H9 (cell line): Measurements from ENCODE around the gene BAIAP2L1. TPM values are rescaled to one million over a fixed set of nuclear protein-coding genes. Genes with fewer than 3 reads are reported as not detected.

Source experiments
- DNase-seq: peaks from one replicate; pipeline ENCODE4 v3.0.0-alpha.2; 2017
- H2AFZ ChIP-seq: one replicate; pipeline ENCODE4 v1.6.1; 2013; ENCODE audit warnings: mild to moderate bottlenecking, low read length, control low read depth, moderate library complexity
- H2AK5ac ChIP-seq: 2 replicates; pipeline ENCODE4 v1.6.1; 2013; ENCODE audit warnings: low read length, control low read depth, mixed read lengths; ENCODE audit not compliant: insufficient read length
- H2BK120ac ChIP-seq: one replicate; pipeline ENCODE4 v1.6.1; 2013; ENCODE audit warnings: low read depth, mild to moderate bottlenecking, low read length, control low read depth, inconsistent platforms; ENCODE audit not compliant: poor library complexity, severe bottlenecking
- H2BK12ac ChIP-seq: 2 replicates; pipeline ENCODE4 v1.6.1; 2013; ENCODE audit warnings: low read length, control low read depth, mixed read lengths, low read depth; ENCODE audit not compliant: insufficient read length
- H2BK15ac ChIP-seq: 2 replicates; pipeline ENCODE4 v1.6.1; 2013; ENCODE audit warnings: low read depth, low read length, control low read depth
- H2BK20ac ChIP-seq: one replicate; pipeline ENCODE4 v1.6.1; 2013; ENCODE audit warnings: low read depth, mild to moderate bottlenecking, low read length, control low read depth, inconsistent platforms; ENCODE audit not compliant: poor library complexity, severe bottlenecking
- H2BK5ac ChIP-seq: 2 replicates; pipeline ENCODE4 v1.6.1; 2013; ENCODE audit warnings: low read length, control low read depth, mixed read lengths; ENCODE audit not compliant: insufficient read length
- H3K14ac ChIP-seq: 2 replicates; pipeline ENCODE4 v1.6.1; 2013; ENCODE audit warnings: low read length, control low read depth; ENCODE audit not compliant: insufficient read depth
- H3K18ac ChIP-seq: 2 replicates; pipeline ENCODE4 v1.6.1; 2013; ENCODE audit warnings: low read depth, mild to moderate bottlenecking, mixed read lengths, low read length, control low read depth; ENCODE audit not compliant: insufficient read length
- H3K23ac ChIP-seq: 2 replicates; pipeline ENCODE4 v1.6.1; 2013; ENCODE audit warnings: low read length, control low read depth, mixed read lengths, low read depth; ENCODE audit not compliant: insufficient read length
- H3K23me2 ChIP-seq: 2 replicates; pipeline ENCODE4 v1.6.1; 2013; ENCODE audit warnings: low read depth, mild to moderate bottlenecking, mixed read lengths, low read length, control low read depth; ENCODE audit not compliant: insufficient read length, poor library complexity, severe bottlenecking
- H3K27ac ChIP-seq: 2 replicates; pipeline ENCODE4 v1.5.1; 2013; ENCODE audit warnings: low read length, control low read depth, mixed read lengths, low read depth; ENCODE audit not compliant: insufficient read length
- H3K27me3 ChIP-seq: 2 replicates; pipeline ENCODE4 v1.6.1; 2013; ENCODE audit warnings: low read length, control low read depth, inconsistent platforms; ENCODE audit not compliant: insufficient read depth
- H3K4ac ChIP-seq: 2 replicates; pipeline ENCODE4 v1.6.1; 2013; ENCODE audit warnings: low read depth, mild to moderate bottlenecking, control low read depth, inconsistent platforms, low read length, moderate library complexity
- H3K4me1 ChIP-seq: 2 replicates; pipeline ENCODE4 v1.6.1; 2013; ENCODE audit warnings: low read length, control low read depth, inconsistent platforms; ENCODE audit not compliant: insufficient read depth
- H3K4me2 ChIP-seq: 2 replicates; pipeline ENCODE4 v1.6.1; 2013; ENCODE audit warnings: low read length, control low read depth, mixed read lengths; ENCODE audit not compliant: insufficient read length, insufficient read depth
- H3K56ac ChIP-seq: 2 replicates; pipeline ENCODE4 v1.6.1; 2013; ENCODE audit warnings: low read depth, mild to moderate bottlenecking, mixed read lengths, low read length, control low read depth; ENCODE audit not compliant: insufficient read length
- H3K79me1 ChIP-seq: 2 replicates; pipeline ENCODE4 v1.6.1; 2013; ENCODE audit warnings: low read depth, mild to moderate bottlenecking, moderate library complexity, low read length, control low read depth, inconsistent platforms; ENCODE audit not compliant: insufficient read depth, poor library complexity, severe bottlenecking
- H3K79me2 ChIP-seq: 2 replicates; pipeline ENCODE4 v1.6.1; 2013; ENCODE audit warnings: low read length, control low read depth, inconsistent platforms; ENCODE audit not compliant: insufficient read depth
- H3K9ac ChIP-seq: 2 replicates; pipeline ENCODE4 v1.6.1; 2013; ENCODE audit warnings: low read length, control low read depth, mixed read lengths; ENCODE audit not compliant: insufficient read length; ENCODE audit errors: extremely low read depth
- H3K9me3 ChIP-seq: one replicate; pipeline ENCODE4 v1.6.1; 2013; ENCODE audit warnings: low read depth, low read length, inconsistent platforms; ENCODE audit not compliant: control insufficient read depth
- H3T11ph ChIP-seq: one replicate; pipeline ENCODE4 v1.6.1; 2013; ENCODE audit warnings: mild to moderate bottlenecking, low read length, control low read depth, inconsistent platforms
- H4K20me1 ChIP-seq: one replicate; pipeline ENCODE4 v1.6.1; 2013; ENCODE audit not compliant: control insufficient read depth, insufficient read length, insufficient read depth
- H4K5ac ChIP-seq: 2 replicates; pipeline ENCODE4 v1.6.1; 2013; ENCODE audit warnings: low read depth, mild to moderate bottlenecking, mixed read lengths, low read length, control low read depth; ENCODE audit not compliant: insufficient read length
- H4K8ac ChIP-seq: replicated peaks from 2 replicates; pipeline ENCODE4 v1.6.1; 2013; ENCODE audit warnings: low read length, control low read depth, mixed read lengths, low read depth; ENCODE audit not compliant: insufficient read length
- H4K91ac ChIP-seq: 2 replicates; pipeline ENCODE4 v1.6.1; 2013; ENCODE audit warnings: low read depth, mild to moderate bottlenecking, moderate library complexity, mixed read lengths, low read length, control low read depth; ENCODE audit not compliant: insufficient read length
- H3K27ac Mint-ChIP-seq, 3 experiments: 2 replicates in 2 of 3; 3 replicates in 1 of 3; pipeline ENCODE4 v1.8.0; 2020 to 2021; ENCODE audit warnings: mixed read lengths in 3 of 3, mild to moderate bottlenecking in 1 of 3, moderate library complexity in 1 of 3
- H3K27me3 Mint-ChIP-seq: 2 replicates; pipeline ENCODE4 v1.8.0; 2021; ENCODE audit warnings: low read depth, mild to moderate bottlenecking, moderate library complexity, mixed read lengths
- H3K36me3 Mint-ChIP-seq, 3 experiments: 2 replicates in 2 of 3; 3 replicates in 1 of 3; pipeline ENCODE4 v1.8.0; 2020 to 2021; ENCODE audit warnings: low read depth in 3 of 3, mixed read lengths in 3 of 3; ENCODE audit not compliant: insufficient read depth in 1 of 3
- H3K4me1 Mint-ChIP-seq, 2 experiments: 2 replicates each; pipeline ENCODE4 v1.8.0; 2020; ENCODE audit warnings: mixed read lengths in 2 of 2
- H3K4me3 Mint-ChIP-seq, 2 experiments: 2 replicates in 1 of 2; 3 replicates in 1 of 2; pipeline ENCODE4 v1.8.0; 2020 to 2021; ENCODE audit warnings: mild to moderate bottlenecking in 2 of 2, mixed read lengths in 2 of 2, moderate library complexity in 1 of 2
- H3K9me3 Mint-ChIP-seq, 2 experiments: 2 replicates in 1 of 2; 3 replicates in 1 of 2; pipeline ENCODE4 v1.8.0; 2020; ENCODE audit warnings: mild to moderate bottlenecking in 2 of 2, mixed read lengths in 2 of 2, moderate library complexity in 1 of 2
- WGBS: extraction: QIAGEN DNeasy Blood & Tissue Kit; methylation state at CpG from one replicate; pipeline ENCODE4 v1.1.7; 2013; ENCODE audit warnings: missing lambda C conversion rate, low lambda C conversion rate, mixed read lengths; ENCODE audit not compliant: insufficient read length; ENCODE audit errors: extremely low coverage; 5-methylcytosine and 5-hydroxymethylcytosine counted together
- total RNA-seq: library from RNA; stranded (reverse); gene quantifications from 2 replicates; pipeline ENCODE4 v1.2.1, GENCODE V29; 2021
- TF ChIP-seq, protein P1 (sequence below): fragments of 200-600 bp; sonication (generic); conservative IDR thresholded peaks from 3 replicates; pipeline ENCODE4 v1.8.0; 2021; ENCODE audit warnings: antibody characterized with exemption, mild to moderate bottlenecking

BAIAP2L1 gene
- total RNA-seq, 1 experiment from 2014 or later, result 25.9 TPM

DNA sequence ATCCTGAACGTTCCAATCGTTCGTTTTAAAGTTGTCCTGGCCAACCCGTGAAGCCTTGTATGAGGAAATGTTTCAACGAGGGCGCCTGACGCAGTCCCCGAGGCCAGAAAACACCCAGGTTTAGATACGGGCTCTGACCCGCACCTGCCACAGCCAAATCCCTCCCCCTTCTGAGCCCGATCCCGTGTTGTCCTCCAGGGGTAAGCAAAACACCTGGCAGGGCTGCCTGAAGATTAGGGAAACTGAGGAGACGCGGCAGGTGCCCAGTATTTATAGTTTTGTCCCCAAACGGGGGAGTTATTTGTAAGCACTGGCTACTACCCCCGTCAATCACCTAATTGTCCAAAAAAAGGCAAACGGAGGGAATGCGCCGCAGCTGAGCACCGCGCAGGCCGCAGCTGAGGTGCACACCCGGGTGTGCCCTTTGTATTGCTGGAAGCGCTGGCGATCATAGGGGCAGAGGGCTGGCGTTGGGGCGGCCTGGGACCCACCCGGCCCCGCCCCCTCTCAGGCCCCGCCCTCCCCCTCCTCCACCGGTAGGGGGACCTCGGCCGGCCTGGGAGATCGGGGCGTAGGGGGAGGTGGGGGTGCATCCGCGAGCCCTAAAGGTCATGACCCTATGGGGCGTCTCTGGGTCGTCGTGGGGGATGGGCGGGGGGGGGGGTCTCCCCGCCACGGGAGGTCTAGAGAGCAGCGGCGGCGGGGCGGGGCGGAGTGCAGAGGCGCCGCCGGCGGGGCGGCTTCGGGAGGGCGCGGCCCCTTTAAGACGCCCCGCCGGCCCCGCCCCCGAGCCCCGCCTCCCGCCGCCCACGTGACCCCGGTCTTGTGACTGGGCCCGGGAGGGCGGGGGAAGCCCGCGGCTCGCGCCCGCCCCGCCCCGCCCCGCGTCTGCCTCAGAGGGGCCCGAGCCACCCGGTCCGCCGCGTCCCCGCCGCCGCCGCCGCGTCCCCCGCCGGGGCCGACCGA is 119.8 kb downstream of the BAIAP2L1 start, which contains the start of gene BRI3:
Gene BRI3, plus strand, starts transcription at position 896 of the 966 bp plus-strand sequence. CDS start 110 bp downstream, outside the sequence.
- Histone ChIP-seq H3K27ac (no peak within 1 kb of the TSS), H2BK120ac (no peak within 1 kb of the TSS), H2BK15ac (no peak within 1 kb of the TSS), H3K4ac (no peak within 1 kb of the TSS), H4K8ac (no peak within 1 kb of the TSS), H3K4me1 (no peaks in the 10 kb centered on the region; the same call in 1 of the 2 replicates), H3K14ac (peak within 1 kb of the TSS; percentile 72), H4K91ac (no peak within 1 kb of the TSS), H2BK5ac (no peak within 1 kb of the TSS), H2AFZ (peak within 1 kb of the TSS; percentile 91), H2AK5ac (no peak within 1 kb of the TSS), H3K79me1 (peaks cover 6% of the 10 kb centered on the region), H3K4me2 (peak within 1 kb of the TSS; percentile 91), H3K23ac (no peak within 1 kb of the TSS), H2BK12ac (no peak within 1 kb of the TSS), H3K27me3 (no peaks in the 10 kb centered on the region), H3K9me3 (no peaks in the 10 kb centered on the region), H3K9ac (peak within 1 kb of the TSS; percentile 69), H3T11ph (no peak within 1 kb of the TSS), H3K23me2 (peaks cover 11% of the 10 kb centered on the region), H4K20me1 (no peaks in the 10 kb centered on the region), H2BK20ac (no peak within 1 kb of the TSS), H3K56ac (no peak within 1 kb of the TSS), H4K5ac (no peak within 1 kb of the TSS), H3K79me2 (no peaks in the 10 kb centered on the region; the same call in 1 of the 2 replicates), H3K18ac (no peak within 1 kb of the TSS)
- Mint-ChIP-seq H3K36me3 (peaks cover 6 to 15% (median 13%) of the 10 kb centered on the region in 3 experiments; a peak in 6 of 7 replicates), H3K9me3 (no peaks in the 10 kb centered on the region), H3K27ac (peak within 1 kb of the TSS in 2 of 3 experiments; percentile 85 to 94; a peak in 4 of 7 replicates), H3K27me3 (peaks cover 2% of the 10 kb centered on the region), H3K4me1 (peaks cover 23 to 29% of the 10 kb centered on the region in 2 experiments), H3K4me3 (peak within 1 kb of the TSS; percentile 84 to 89)
- no CpG with 5 or more reads among the region's 92 CpGs for WGBS
- peak; percentile 91 for DNase-seq
- TF ChIP-seq, protein P1, sequence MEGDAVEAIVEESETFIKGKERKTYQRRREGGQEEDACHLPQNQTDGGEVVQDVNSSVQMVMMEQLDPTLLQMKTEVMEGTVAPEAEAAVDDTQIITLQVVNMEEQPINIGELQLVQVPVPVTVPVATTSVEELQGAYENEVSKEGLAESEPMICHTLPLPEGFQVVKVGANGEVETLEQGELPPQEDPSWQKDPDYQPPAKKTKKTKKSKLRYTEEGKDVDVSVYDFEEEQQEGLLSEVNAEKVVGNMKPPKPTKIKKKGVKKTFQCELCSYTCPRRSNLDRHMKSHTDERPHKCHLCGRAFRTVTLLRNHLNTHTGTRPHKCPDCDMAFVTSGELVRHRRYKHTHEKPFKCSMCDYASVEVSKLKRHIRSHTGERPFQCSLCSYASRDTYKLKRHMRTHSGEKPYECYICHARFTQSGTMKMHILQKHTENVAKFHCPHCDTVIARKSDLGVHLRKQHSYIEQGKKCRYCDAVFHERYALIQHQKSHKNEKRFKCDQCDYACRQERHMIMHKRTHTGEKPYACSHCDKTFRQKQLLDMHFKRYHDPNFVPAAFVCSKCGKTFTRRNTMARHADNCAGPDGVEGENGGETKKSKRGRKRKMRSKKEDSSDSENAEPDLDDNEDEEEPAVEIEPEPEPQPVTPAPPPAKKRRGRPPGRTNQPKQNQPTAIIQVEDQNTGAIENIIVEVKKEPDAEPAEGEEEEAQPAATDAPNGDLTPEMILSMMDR, result no peak; the same call in 2 of the 3 replicates
